HFFc6 (cell line): ENCODE measurements around the gene GRIN3B. TPM values are rescaled to one million over a fixed set of nuclear protein-coding genes. Genes with fewer than 3 reads are reported as not detected.
A peak's percentile ranks its signal among the peaks of the same experiment; 100 is the strongest.

Source experiments
- DNase-seq: peaks from one replicate; pipeline ENCODE4 v3.0.0-alpha.2; 2018
- H3K27ac Mint-ChIP-seq: 2 replicates; pipeline ENCODE4 v1.8.0; 2020; ENCODE audit warnings: mild to moderate bottlenecking, mixed read lengths
- H3K27me3 Mint-ChIP-seq: 2 replicates; pipeline ENCODE4 v1.8.0; 2021; ENCODE audit warnings: mild to moderate bottlenecking, moderate library complexity, mixed read lengths; ENCODE audit not compliant: insufficient read depth
- H3K36me3 Mint-ChIP-seq: 2 replicates; pipeline ENCODE4 v1.8.0; 2021; ENCODE audit warnings: low read depth, mixed read lengths
- H3K4me1 Mint-ChIP-seq: 2 replicates; pipeline ENCODE4 v1.8.0; 2020; ENCODE audit warnings: low read depth, mixed read lengths
- H3K4me3 Mint-ChIP-seq: 2 replicates; pipeline ENCODE4 v1.8.0; 2020; ENCODE audit warnings: mild to moderate bottlenecking, moderate library complexity, mixed read lengths
- H3K9me3 Mint-ChIP-seq: 2 replicates; pipeline ENCODE4 v1.8.0; 2020; ENCODE audit warnings: mild to moderate bottlenecking, mixed read lengths
- CTCF ChIP-seq: fragments of 200-600 bp; sonication (generic); IDR thresholded peaks from 2 replicates; pipeline ENCODE4 v1.5.0; 2021; ENCODE audit warnings: antibody characterized with exemption, mild to moderate bottlenecking
- total RNA-seq, 6 experiments: library from RNA; stranded (reverse); fragmentation: NEBNext Ultra II Directional; extraction: Animal tissue kit (Norgen Biotek cat#: 25700); gene quantifications; 2 replicates in 1 of 6; 3 replicates in 5 of 6; pipeline ENCODE4 v1.2.3, GENCODE V29; 2021

GRIN3B gene
- total RNA-seq, 6 experiments from 2014 or later, result 0.34 to 0.66 (median 0.41) TPM

DNA sequence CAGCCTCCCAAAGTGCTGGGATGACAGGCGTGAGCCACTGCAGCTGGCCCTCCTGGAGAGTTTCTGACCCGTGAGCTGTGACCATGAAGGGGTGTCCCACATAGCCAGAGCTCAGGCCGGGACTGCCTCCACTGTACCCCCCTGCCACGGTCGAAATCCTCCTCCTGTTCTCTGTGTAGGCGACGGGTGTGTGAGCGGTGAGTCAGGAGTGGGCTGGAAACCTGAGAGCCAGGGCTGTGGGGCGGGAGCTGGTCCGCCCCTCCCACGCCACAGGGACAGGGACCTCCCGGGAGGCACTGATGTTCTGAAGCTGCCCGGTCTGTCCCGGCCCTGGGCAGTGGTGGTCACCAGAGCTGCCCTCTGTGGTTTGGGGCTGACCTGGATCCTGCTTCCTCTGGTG lies 12.1 kb upstream of the GRIN3B start:
- no peak overlapping the region for H3K27ac Mint-ChIP-seq
- no peaks in the 10 kb centered on the region for H3K9me3 Mint-ChIP-seq
- H3K4me1 Mint-ChIP-seq, result peaks cover 18% of the 10 kb centered on the region
- no peak overlapping the region for H3K4me3 Mint-ChIP-seq
- DNase-seq, result no peak
- H3K36me3 Mint-ChIP-seq, result peaks cover 4% of the 10 kb centered on the region
- no peak for TF ChIP-seq CTCF
- H3K27me3 Mint-ChIP-seq, result peaks cover 9% of the 10 kb centered on the region

DNA sequence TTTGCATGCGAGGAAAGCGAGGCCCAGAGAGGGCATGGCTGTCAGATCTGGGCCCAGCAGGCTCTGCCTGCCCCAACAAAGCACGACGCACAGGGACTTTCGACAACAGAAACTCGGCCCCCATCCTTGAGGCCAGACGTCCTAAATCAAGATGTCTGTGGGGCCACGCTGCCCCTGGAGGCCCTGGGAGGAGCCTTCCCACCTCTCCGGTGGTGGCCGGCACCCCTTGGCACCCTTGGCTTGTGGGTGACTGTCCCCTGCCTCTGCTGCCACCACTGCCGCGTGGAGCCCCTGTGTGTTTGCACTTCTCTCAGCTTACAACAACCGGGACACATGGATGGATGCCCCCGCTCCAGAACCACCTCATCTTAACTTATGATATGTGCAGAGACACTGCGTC lies 11.7 kb upstream of the GRIN3B start:
- no peak overlapping the region for H3K4me3 Mint-ChIP-seq
- H3K4me1 Mint-ChIP-seq, result peaks cover 17% of the 10 kb centered on the region
- no peak for TF ChIP-seq CTCF

DNA sequence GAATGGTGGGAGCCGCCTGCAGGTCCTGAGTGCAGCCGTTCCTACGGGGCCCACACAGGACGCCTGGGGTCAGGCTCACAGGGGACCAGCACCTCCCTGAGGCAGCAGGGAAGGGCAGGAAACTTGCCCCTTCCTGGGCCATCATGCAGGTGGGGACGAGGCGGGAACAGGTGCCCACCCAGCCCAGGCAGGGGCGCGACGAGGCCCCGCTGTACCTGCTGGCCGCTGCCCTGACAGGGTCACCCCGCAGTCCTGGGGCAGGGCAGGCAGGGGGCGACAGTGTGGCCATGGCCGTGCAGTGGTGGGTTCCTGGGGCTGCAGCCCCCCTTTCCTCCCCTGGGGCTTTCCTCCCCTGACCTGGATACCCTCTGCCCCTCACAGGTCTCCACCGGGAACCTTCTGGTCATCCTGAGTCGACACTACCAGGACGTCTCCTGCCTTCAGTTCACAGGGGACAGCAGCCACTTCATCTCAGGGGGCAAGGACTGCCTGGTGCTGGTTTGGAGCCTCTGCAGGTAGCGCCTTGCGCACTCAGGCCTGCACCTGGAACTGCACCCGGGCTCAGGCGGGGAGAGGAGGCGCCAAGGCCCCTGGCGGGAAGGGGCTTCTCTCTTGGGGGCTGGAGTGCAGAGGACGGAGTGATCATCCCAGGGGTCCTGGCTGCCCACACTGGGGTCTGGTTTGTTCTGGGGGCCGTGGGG lies 10.7 kb upstream of the GRIN3B start:
- Mint-ChIP-seq H3K9me3 (no peaks in the 10 kb centered on the region), H3K4me3 (no peak overlapping the region), H3K27ac (no peak overlapping the region), H3K36me3 (peaks cover 4% of the 10 kb centered on the region), H3K4me1 (peaks cover 13% of the 10 kb centered on the region), H3K27me3 (peaks cover 7% of the 10 kb centered on the region; the same call in 1 of the 2 replicates)
- no peak for DNase-seq
- peak; percentile 65 for TF ChIP-seq CTCF

More for the DNA sequence above, 11.7 kb upstream of the GRIN3B start:
- no peak for DNase-seq
- H3K36me3 Mint-ChIP-seq, result peaks cover 4% of the 10 kb centered on the region
- peaks cover 9% of the 10 kb centered on the region for H3K27me3 Mint-ChIP-seq
- no peak overlapping the region for H3K27ac Mint-ChIP-seq
- no peaks in the 10 kb centered on the region for H3K9me3 Mint-ChIP-seq

- Mint-ChIP-seq H3K36me3 (peaks cover 4% of the 10 kb centered on the region; the same call in 1 of the 2 replicates), H3K4me3 (no peak overlapping the region)
Observed at GRCh38 chr19:990119-990571, 10.1 kb upstream of the GRIN3B start.

DNA sequence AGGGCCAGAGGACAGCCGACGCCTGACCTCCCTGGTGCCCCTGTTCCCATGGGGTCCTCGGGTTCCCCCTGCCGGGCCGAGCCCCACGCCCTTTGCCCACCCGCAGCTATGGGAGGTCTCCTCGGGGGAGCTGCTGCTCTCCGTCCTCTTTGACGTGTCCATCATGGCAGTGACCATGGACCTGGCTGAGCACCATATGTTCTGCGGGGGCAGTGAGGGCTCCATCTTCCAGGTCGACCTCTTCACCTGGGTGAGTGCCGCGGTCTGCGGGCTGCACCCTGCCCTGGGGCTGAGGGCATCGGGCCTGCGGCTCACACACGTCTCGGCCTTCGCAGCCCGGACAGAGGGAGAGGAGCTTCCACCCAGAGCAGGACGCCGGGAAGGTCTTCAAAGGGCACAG lies 9.5 kb upstream of the GRIN3B start:
- Mint-ChIP-seq H3K9me3 (no peaks in the 10 kb centered on the region), H3K27ac (no peak overlapping the region), H3K27me3 (peaks cover 4% of the 10 kb centered on the region; the same call in 1 of the 2 replicates), H3K4me1 (peaks cover under 1% of the 10 kb centered on the region), H3K4me3 (no peak overlapping the region), H3K36me3 (peaks cover 4% of the 10 kb centered on the region; the same call in 1 of the 2 replicates)
- TF ChIP-seq CTCF, result no peak
- no peak for DNase-seq

More at GRCh38 chr19:990119-990571, 10.1 kb upstream of the GRIN3B start:
- peaks cover 7% of the 10 kb centered on the region for H3K4me1 Mint-ChIP-seq
- no peaks in the 10 kb centered on the region for H3K9me3 Mint-ChIP-seq
- TF ChIP-seq CTCF, result no peak
- no peak for DNase-seq
- H3K27me3 Mint-ChIP-seq, result peaks cover 2% of the 10 kb centered on the region; the same call in 1 of the 2 replicates
- no peak overlapping the region for H3K27ac Mint-ChIP-seq
